GM12878 (cell line): ENCODE measurements around the gene SLC6A3. TPM values are rescaled to one million over a fixed set of nuclear protein-coding genes. Genes with fewer than 3 reads are reported as not detected.

Source experiments
- ATAC-seq: fragments of 200-7000 bp; cut with Tn5 transposase; 3 replicates; pipeline ENCODE4 v1.9.1; 2020; ENCODE audit warnings: mild to moderate bottlenecking, moderate library complexity
- BruUV-seq: library from RNA; stranded (reverse); fragments of 400-500 nt; replicated peaks from 2 replicates; lab custom pipeline; 2021; lab: Mats Ljungman, UMichigan
- CTCF ChIA-PET: fragments of 300-600 bp; sonication (Branson Sonifier 250); formaldehyde crosslinking; extraction: SDS; loops from one replicate; lab custom pipeline; 2021; ENCODE audit warnings: inconsistent platforms; lab: Yijun Ruan, JAX
- POLR2A ChIA-PET: fragments of 350-600 bp; formaldehyde crosslinking; extraction: SDS; loops from one replicate; lab custom pipeline; 2021; ENCODE audit warnings: inconsistent platforms; lab: Charles Lee
- RAD21 ChIA-PET: fragments of 300-600 bp; sonication (Branson Sonifier 250); formaldehyde crosslinking; loops from one replicate; lab custom pipeline; 2023; ENCODE audit warnings: antibody characterized with exemption; ENCODE audit not compliant: unreplicated experiment; lab: Charles Lee
- SMC1A ChIA-PET: fragments of 300-600 bp; sonication (Branson Sonifier 250); formaldehyde crosslinking; loops from one replicate; lab custom pipeline; 2023; ENCODE audit not compliant: unreplicated experiment, uncharacterized antibody; lab: Charles Lee
- DNase-seq: peaks from one replicate; pipeline ENCODE4 v3.0.0-alpha.2; 2011; ENCODE audit warnings: low read depth, low spot score
- FAIRE-seq: peaks from 3 replicates; lab custom pipeline; 2011; peaks lifted over from hg19 to GRCh38; lab: Jason Lieb, UNC
- H2AFZ ChIP-seq: 2 replicates; pipeline ENCODE4 v1.6.0; 2011; ENCODE audit warnings: low read depth, low read length, control low read depth; ENCODE audit not compliant: control insufficient read depth
- H3K27ac ChIP-seq: 2 replicates; pipeline ENCODE4 v1.5.1; 2011; ENCODE audit warnings: control low read depth; ENCODE audit not compliant: control insufficient read depth, insufficient read depth
- H3K27me3 ChIP-seq, 2 experiments: replicated peaks in 1 of 2; 2 replicates each; pipeline versions ENCODE4 v1.6.0 to v1.6.1; 2011; ENCODE audit warnings: low read length in 1 of 2; ENCODE audit not compliant: control insufficient read depth in 2 of 2, insufficient read depth in 2 of 2
- H3K36me3 ChIP-seq, 2 experiments: 2 replicates each; pipeline ENCODE4 v1.5.1; 2011; ENCODE audit warnings: low read length in 1 of 2; ENCODE audit not compliant: control insufficient read depth in 2 of 2, insufficient read depth in 2 of 2
- H3K4me1 ChIP-seq: 2 replicates; pipeline ENCODE4 v1.6.1; 2011; ENCODE audit warnings: mild to moderate bottlenecking, low read length, moderate library complexity, mixed read lengths; ENCODE audit not compliant: control insufficient read depth, insufficient read depth
- H3K4me2 ChIP-seq: 2 replicates; pipeline ENCODE4 v1.6.0; 2011; ENCODE audit warnings: control low read depth; ENCODE audit not compliant: control insufficient read depth, insufficient read depth
- H3K4me3 ChIP-seq: fragments of 200-600 bp; sonication (generic); 2 replicates; pipeline ENCODE4 v1.5.1; 2016
- H3K79me2 ChIP-seq: 2 replicates; pipeline ENCODE4 v1.6.0; 2011; ENCODE audit warnings: low read length; ENCODE audit not compliant: control insufficient read depth, insufficient read depth
- H3K9ac ChIP-seq: 2 replicates; pipeline ENCODE4 v1.8.0; 2011; ENCODE audit warnings: low read length, control low read depth, mixed read lengths; ENCODE audit not compliant: control insufficient read depth, insufficient read depth
- H3K9me3 ChIP-seq: replicated peaks from 3 replicates; pipeline ENCODE4 v1.5.1; 2011; ENCODE audit warnings: mild to moderate bottlenecking, low read length; ENCODE audit not compliant: control insufficient read depth, insufficient read depth
- H4K20me1 ChIP-seq: 2 replicates; pipeline ENCODE4 v1.6.0; 2011; ENCODE audit not compliant: control insufficient read depth, insufficient read depth
- CBX3 ChIP-seq: fragments of 200-600 bp; sonication (generic); IDR thresholded peaks from 2 replicates; pipeline ENCODE4 v1.6.1; 2016; ENCODE audit warnings: low read depth, borderline replicate concordance
- NR2F1 ChIP-seq: fragments of 450-650 bp; conservative IDR thresholded peaks from 2 replicates; pipeline ENCODE4 v1.6.1; 2017; ENCODE audit warnings: mild to moderate bottlenecking
- WGBS: methylation state at CpG from one replicate; pipeline ENCODE4 v1.1.6; 2016; ENCODE audit warnings: low lambda C conversion rate; ENCODE audit not compliant: insufficient replicate concordance, insufficient coverage; ENCODE audit errors: missing lambda C conversion rate; 5-methylcytosine and 5-hydroxymethylcytosine counted together
- in situ Hi-C: fragments of 300-500 bp; cut with MboI; formaldehyde crosslinking; loops from 9 replicates; pipeline ENCODE4 v1.14.3; 2018; ENCODE audit warnings: mixed read lengths
- intact Hi-C: fragments of 100-400 bp; cut with micrococcal nuclease; formaldehyde crosslinking; loops from one replicate; pipeline ENCODE4 v1.14.2; 2022; ENCODE audit not compliant: unreplicated experiment
- polyA plus RNA-seq, 11 experiments: library from polyadenylated mRNA; depleted of rRNA in 4 of 11; unstranded in 6 of 11; stranded (reverse) in 5 of 11; fragments of >200 nt; fragmentation: Nextera tagmentation in 4 of 11; fragmentation: Illumina TruSeq in 1 of 11; extraction: Ambion mirVana in 4 of 11; extraction: Trizol in 1 of 11; gene quantifications; 1 replicate in 1 of 11; 2 replicates in 10 of 11; pipeline versions ENCODE4 v1.2.1 to v1.2.3, GENCODE V29; 2011 to 2016; ENCODE audit warnings: inconsistent platforms in 2 of 11, missing spikeins in 2 of 11, low read depth in 1 of 11
- total RNA-seq, 4 experiments: library from RNA; depleted of rRNA in 3 of 4; stranded (reverse); fragments of >200 nt in 3 of 4; fragmentation: Illumina TruSeq in 1 of 4; extraction: Trizol in 1 of 4; gene quantifications; 2 replicates each; pipeline versions ENCODE4 v1.2.1 to v1.2.3, GENCODE V29; 2013 to 2021

The SLC6A3 gene
- total and polyA plus RNA-seq, 10 of the 15 experiments (the other 5 are each of a cell fraction or from before 2014, with no cell fraction given), result 0.01 TPM; not detected in 9

- H3K79me2 ChIP-seq, result peaks cover 19% of the 10 kb centered on the region
- POLR2A ChIA-PET, result interaction anchor here (1.3 to 2.5 kb wide), 2 partner anchors 29 to 49 kb away, joined by 3 to 11 read pairs; partner anchors contain the start of gene TERT
- CTCF ChIA-PET, result interaction anchor here (0.8 kb wide), 1 partner anchor 13 kb away, joined by 3 read pairs; no protein-coding TSS in a partner anchor
- peak overlapping the region; percentile 89 for H3K4me3 ChIP-seq
- FAIRE-seq (no peak), DNase-seq (no peak), ATAC-seq (peak; percentile 68)
- BruUV-seq, result no TSS peak
- H3K27me3 ChIP-seq, result no peaks in the 10 kb centered on the region
- H3K36me3 ChIP-seq, result peaks cover 12 to 18% of the 10 kb centered on the region in 2 experiments; a peak in 3 of 4 replicates
- 26% methylated on average over 9 of the region's 9 CpGs for WGBS
- no peak overlapping the region for H2AFZ ChIP-seq
- peak overlapping the region; percentile 53 for H3K4me2 ChIP-seq
- H3K9me3 ChIP-seq, result no peaks in the 10 kb centered on the region
- H3K27ac ChIP-seq, result no peak overlapping the region
- in situ Hi-C loops (no loop called here), intact Hi-C loops (loop anchor here (5.0 to 10.0 kb wide), 2 partner anchors 151 to 299 kb away; no protein-coding TSS in a partner anchor)
- peaks cover 2% of the 10 kb centered on the region; the same call in 1 of the 2 replicates for H4K20me1 ChIP-seq
- RAD21 ChIA-PET, result interaction anchor here (1.1 kb wide), 1 partner anchor 47 kb away, joined by 3 read pairs; no protein-coding TSS in a partner anchor
- TF ChIP-seq CBX3, result no peak
- 0 out of 2 replicates have a peak, but pooled peaks have one; percentile 17 for TF ChIP-seq NR2F1
- H3K4me1 ChIP-seq, result peaks cover 28% of the 10 kb centered on the region
- peak overlapping the region; percentile 87; the same call in 1 of the 2 replicates for H3K9ac ChIP-seq
- SMC1A ChIA-PET, result interaction anchor here (0.5 to 1.4 kb wide), 5 partner anchors 19 to 250 kb away, joined by 3 to 4 read pairs (median 3); no protein-coding TSS in a partner anchor
These were observed 101.9 kb downstream of the SLC6A3 start for GRCh38 chr5:1343315-1343751.

Other genes with a start within 250 kb of the SLC6A3 start
- gene SLC6A19, start 243.8 kb downstream of the SLC6A3 start, total RNA-seq (2014; rRNA removed), result not detected in 2 replicates
- not detected in 2 replicates for gene SLC6A19, start 243.8 kb downstream of the SLC6A3 start, total RNA-seq (2014; rRNA removed; fragmentation: Illumina TruSeq; extraction: Trizol)
- gene SLC6A19, start 243.8 kb downstream of the SLC6A3 start, total RNA-seq (2021), result 0.03 TPM in 1 of 2 replicates, not detected in the other
- not detected in 2 replicates for gene SLC6A19, start 243.8 kb downstream of the SLC6A3 start, polyA plus RNA-seq (2011; rRNA removed)
- gene SLC6A19, start 243.8 kb downstream of the SLC6A3 start, polyA plus RNA-seq (2014; fragmentation: Illumina TruSeq; extraction: Trizol), result 0.01 TPM in 1 of 2 replicates, not detected in the other
- not detected for gene SLC6A19, start 243.8 kb downstream of the SLC6A3 start, polyA plus RNA-seq (2014; fragmentation: Nextera tagmentation; extraction: Ambion mirVana)
- gene SLC6A19, start 243.8 kb downstream of the SLC6A3 start, polyA plus RNA-seq (2014; rRNA removed), result not detected in 2 replicates
- not detected for gene SLC6A19, start 243.8 kb downstream of the SLC6A3 start, polyA plus RNA-seq (2016; fragmentation: Nextera tagmentation; extraction: Ambion mirVana)
- gene SLC6A18, start 220.1 kb downstream of the SLC6A3 start, total RNA-seq (2014; rRNA removed), result not detected in 2 replicates
- not detected in 2 replicates for gene SLC6A18, start 220.1 kb downstream of the SLC6A3 start, total RNA-seq (2014; rRNA removed; fragmentation: Illumina TruSeq; extraction: Trizol)
- gene SLC6A18, start 220.1 kb downstream of the SLC6A3 start, total RNA-seq (2021), result not detected in 2 replicates
- not detected in 2 replicates for gene SLC6A18, start 220.1 kb downstream of the SLC6A3 start, polyA plus RNA-seq (2011; rRNA removed)
- not detected in 2 replicates for gene SLC6A18, start 220.1 kb downstream of the SLC6A3 start, polyA plus RNA-seq (2014; fragmentation: Illumina TruSeq; extraction: Trizol)
- not detected for gene SLC6A18, start 220.1 kb downstream of the SLC6A3 start, polyA plus RNA-seq (2014; fragmentation: Nextera tagmentation; extraction: Ambion mirVana)
- gene SLC6A18, start 220.1 kb downstream of the SLC6A3 start, polyA plus RNA-seq (2014; rRNA removed), result not detected in 2 replicates
- not detected for gene SLC6A18, start 220.1 kb downstream of the SLC6A3 start, polyA plus RNA-seq (2016; fragmentation: Nextera tagmentation; extraction: Ambion mirVana)
- 8.6 and 9.0 TPM in 2 replicates for gene TERT, start 150.4 kb downstream of the SLC6A3 start, total RNA-seq (2014; rRNA removed)
- gene TERT, start 150.4 kb downstream of the SLC6A3 start, total RNA-seq (2014; rRNA removed; fragmentation: Illumina TruSeq; extraction: Trizol), result 3.4 and 3.5 TPM in 2 replicates
- gene TERT, start 150.4 kb downstream of the SLC6A3 start, total RNA-seq (2021), result 14.8 and 21.5 TPM in 2 replicates
- gene TERT, start 150.4 kb downstream of the SLC6A3 start, polyA plus RNA-seq (2011; rRNA removed), result 2.4 and 3.8 TPM in 2 replicates
- 0.57 and 2.4 TPM in 2 replicates for gene TERT, start 150.4 kb downstream of the SLC6A3 start, polyA plus RNA-seq (2014; fragmentation: Illumina TruSeq; extraction: Trizol)
- gene TERT, start 150.4 kb downstream of the SLC6A3 start, polyA plus RNA-seq (2014; fragmentation: Nextera tagmentation; extraction: Ambion mirVana), result under 1 TPM; 0.08 to 0.55 TPM
- 17.4 and 17.8 TPM in 2 replicates for gene TERT, start 150.4 kb downstream of the SLC6A3 start, polyA plus RNA-seq (2014; rRNA removed)
- gene TERT, start 150.4 kb downstream of the SLC6A3 start, polyA plus RNA-seq (2016; fragmentation: Nextera tagmentation; extraction: Ambion mirVana), result 1 to 10 TPM; 6.1 to 6.5 TPM
- gene CLPTM1L, start 100.3 kb downstream of the SLC6A3 start, total RNA-seq (2014; rRNA removed), result 266 and 278 TPM in 2 replicates
- 142 and 171 TPM in 2 replicates for gene CLPTM1L, start 100.3 kb downstream of the SLC6A3 start, total RNA-seq (2014; rRNA removed; fragmentation: Illumina TruSeq; extraction: Trizol)
- gene CLPTM1L, start 100.3 kb downstream of the SLC6A3 start, total RNA-seq (2021), result 140 and 147 TPM in 2 replicates
- 80.8 and 124 TPM in 2 replicates for gene CLPTM1L, start 100.3 kb downstream of the SLC6A3 start, polyA plus RNA-seq (2011; rRNA removed)
- gene CLPTM1L, start 100.3 kb downstream of the SLC6A3 start, polyA plus RNA-seq (2014; fragmentation: Illumina TruSeq; extraction: Trizol), result 87.8 and 163 TPM in 2 replicates
- gene CLPTM1L, start 100.3 kb downstream of the SLC6A3 start, polyA plus RNA-seq (2014; fragmentation: Nextera tagmentation; extraction: Ambion mirVana), result 10 to 100 TPM in 1 of 2 experiments, 1 to 10 TPM in 1; 2.9 to 22.8 TPM
- 195 and 219 TPM in 2 replicates for gene CLPTM1L, start 100.3 kb downstream of the SLC6A3 start, polyA plus RNA-seq (2014; rRNA removed)
- 10 to 100 TPM; 34.2 to 39.9 TPM for gene CLPTM1L, start 100.3 kb downstream of the SLC6A3 start, polyA plus RNA-seq (2016; fragmentation: Nextera tagmentation; extraction: Ambion mirVana)
- 67.6 and 74.7 TPM in 2 replicates for gene LPCAT1, start 78.5 kb upstream of the SLC6A3 start, total RNA-seq (2014; rRNA removed)
- 58.9 and 59.4 TPM in 2 replicates for gene LPCAT1, start 78.5 kb upstream of the SLC6A3 start, total RNA-seq (2014; rRNA removed; fragmentation: Illumina TruSeq; extraction: Trizol)
- gene LPCAT1, start 78.5 kb upstream of the SLC6A3 start, total RNA-seq (2021), result 109 TPM in 2 replicates
- gene LPCAT1, start 78.5 kb upstream of the SLC6A3 start, polyA plus RNA-seq (2011; rRNA removed), result 63.6 and 70.6 TPM in 2 replicates
- gene LPCAT1, start 78.5 kb upstream of the SLC6A3 start, polyA plus RNA-seq (2014; fragmentation: Illumina TruSeq; extraction: Trizol), result 84.5 and 93.5 TPM in 2 replicates
- 1 to 10 TPM; 2.3 to 7.0 TPM for gene LPCAT1, start 78.5 kb upstream of the SLC6A3 start, polyA plus RNA-seq (2014; fragmentation: Nextera tagmentation; extraction: Ambion mirVana)
- 94.1 and 94.8 TPM in 2 replicates for gene LPCAT1, start 78.5 kb upstream of the SLC6A3 start, polyA plus RNA-seq (2014; rRNA removed)
- 10 to 100 TPM; 60.2 to 82.4 TPM for gene LPCAT1, start 78.5 kb upstream of the SLC6A3 start, polyA plus RNA-seq (2016; fragmentation: Nextera tagmentation; extraction: Ambion mirVana)